A549 (cell line): ENCODE measurements around the gene LMO7.

Experiments
- CBX8 ChIP-seq: fragments of 200-600 bp; sonication (generic); IDR thresholded peaks from 2 replicates; pipeline ENCODE4 v1.6.1; 2016
- EP300 ChIP-seq, 2 experiments: fragments of >200 bp; sonication (Bioruptor Twin); formaldehyde crosslinking; IDR thresholded peaks; 2 replicates in 1 of 2; 3 replicates in 1 of 2; pipeline ENCODE4 v1.6.1; 2016 to 2017
- RCOR1 ChIP-seq: fragments of 150-350 bp; IDR thresholded peaks from 2 replicates; pipeline ENCODE4 v1.6.1; 2014; ENCODE audit warnings: antibody characterized with exemption, low read length, low read depth

GRCh38 chr13:75612354-75612753 is 23.8 kb upstream of the LMO7 start:
- TF ChIP-seq CBX8 (no peak), RCOR1 (no peak), EP300 (IDR thresholded peaks at IDR 0.05) (no peak)
